GM13977 (cell line): ENCODE data around the gene MT3.
A peak's percentile ranks its signal among the peaks of the same experiment; 100 is the strongest.

Source experiments
- DNase-seq: peaks from one replicate; pipeline ENCODE4 v3.0.0; 2012; ENCODE audit warnings: low spot score
- in situ Hi-C: fragments of 300-500 bp; cut with MboI; formaldehyde crosslinking; loops from one replicate; pipeline ENCODE4 v1.12.0; 2022; ENCODE audit warnings: low sequenced_read_pairs, low pct_unique_long_range_greater_than_20kb, mixed read lengths, inconsistent platforms; ENCODE audit not compliant: unreplicated experiment
- TF ChIP-seq, protein P1 (sequence below): IDR thresholded peaks from 2 replicates; pipeline ENCODE4 v1.5.1; 2012; ENCODE audit warnings: mild to moderate bottlenecking, control low read depth; ENCODE audit not compliant: insufficient read depth; ENCODE audit errors: extremely low read depth, missing control alignments

MT3 gene

GRCh38 chr16:56561126-56561525 lies 28.2 kb upstream of the MT3 start:
- TF ChIP-seq, protein P1, sequence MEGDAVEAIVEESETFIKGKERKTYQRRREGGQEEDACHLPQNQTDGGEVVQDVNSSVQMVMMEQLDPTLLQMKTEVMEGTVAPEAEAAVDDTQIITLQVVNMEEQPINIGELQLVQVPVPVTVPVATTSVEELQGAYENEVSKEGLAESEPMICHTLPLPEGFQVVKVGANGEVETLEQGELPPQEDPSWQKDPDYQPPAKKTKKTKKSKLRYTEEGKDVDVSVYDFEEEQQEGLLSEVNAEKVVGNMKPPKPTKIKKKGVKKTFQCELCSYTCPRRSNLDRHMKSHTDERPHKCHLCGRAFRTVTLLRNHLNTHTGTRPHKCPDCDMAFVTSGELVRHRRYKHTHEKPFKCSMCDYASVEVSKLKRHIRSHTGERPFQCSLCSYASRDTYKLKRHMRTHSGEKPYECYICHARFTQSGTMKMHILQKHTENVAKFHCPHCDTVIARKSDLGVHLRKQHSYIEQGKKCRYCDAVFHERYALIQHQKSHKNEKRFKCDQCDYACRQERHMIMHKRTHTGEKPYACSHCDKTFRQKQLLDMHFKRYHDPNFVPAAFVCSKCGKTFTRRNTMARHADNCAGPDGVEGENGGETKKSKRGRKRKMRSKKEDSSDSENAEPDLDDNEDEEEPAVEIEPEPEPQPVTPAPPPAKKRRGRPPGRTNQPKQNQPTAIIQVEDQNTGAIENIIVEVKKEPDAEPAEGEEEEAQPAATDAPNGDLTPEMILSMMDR: no peak
- in situ Hi-C loops: no loop called here
- no peak for DNase-seq

GRCh38 chr16:56564793-56565477 lies 24.4 kb upstream of the MT3 start, which contains the start of gene MT4:
MT4 (plus strand) TSS chr16:56565073; CDS start chr16:56565129, 56 bp downstream.
- no peak for DNase-seq
- in situ Hi-C loops: no loop called here
- TF ChIP-seq, protein P1: no peak

- TF ChIP-seq, protein P1: no peak
- DNase-seq: no peak
- in situ Hi-C loops: loop anchor here (10.0 kb wide), 1 partner anchor 135 kb away; no protein-coding TSS in a partner anchor
Measured at GRCh38 chr16:56569971-56570370, 19.4 kb upstream of the MT3 start.

DNA sequence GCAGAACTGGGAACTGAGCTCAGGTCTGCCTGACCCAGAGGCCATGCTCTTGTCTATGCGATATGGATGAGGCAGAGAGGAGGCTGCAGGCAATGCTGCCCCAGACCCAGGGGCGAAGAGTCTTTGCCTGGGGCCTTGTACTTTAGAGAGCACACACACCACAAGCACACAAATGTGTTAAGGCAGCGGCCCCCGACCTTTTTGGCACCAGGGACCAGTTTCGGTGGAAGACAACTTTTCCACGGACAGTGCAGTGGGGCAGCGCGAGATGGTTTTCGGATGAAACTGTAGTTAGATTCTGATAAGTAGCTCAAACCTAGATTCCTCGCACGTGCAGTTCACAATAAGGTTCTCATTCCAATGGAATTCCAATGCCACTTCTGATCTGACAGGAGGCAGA lies 17.8 kb upstream of the MT3 start:
- DNase-seq: no peak
- TF ChIP-seq, protein P1: no peak
- in situ Hi-C loops: loop anchor here (10.0 kb wide), 1 partner anchor 133 kb away; no protein-coding TSS in a partner anchor

GRCh38 chr16:56574625-56575024 lies 14.7 kb upstream of the MT3 start:
- DNase-seq: no peak
- TF ChIP-seq, protein P1: no peak
- in situ Hi-C loops: loop anchor here (10.0 kb wide), 1 partner anchor 130 kb away; no protein-coding TSS in a partner anchor

DNA sequence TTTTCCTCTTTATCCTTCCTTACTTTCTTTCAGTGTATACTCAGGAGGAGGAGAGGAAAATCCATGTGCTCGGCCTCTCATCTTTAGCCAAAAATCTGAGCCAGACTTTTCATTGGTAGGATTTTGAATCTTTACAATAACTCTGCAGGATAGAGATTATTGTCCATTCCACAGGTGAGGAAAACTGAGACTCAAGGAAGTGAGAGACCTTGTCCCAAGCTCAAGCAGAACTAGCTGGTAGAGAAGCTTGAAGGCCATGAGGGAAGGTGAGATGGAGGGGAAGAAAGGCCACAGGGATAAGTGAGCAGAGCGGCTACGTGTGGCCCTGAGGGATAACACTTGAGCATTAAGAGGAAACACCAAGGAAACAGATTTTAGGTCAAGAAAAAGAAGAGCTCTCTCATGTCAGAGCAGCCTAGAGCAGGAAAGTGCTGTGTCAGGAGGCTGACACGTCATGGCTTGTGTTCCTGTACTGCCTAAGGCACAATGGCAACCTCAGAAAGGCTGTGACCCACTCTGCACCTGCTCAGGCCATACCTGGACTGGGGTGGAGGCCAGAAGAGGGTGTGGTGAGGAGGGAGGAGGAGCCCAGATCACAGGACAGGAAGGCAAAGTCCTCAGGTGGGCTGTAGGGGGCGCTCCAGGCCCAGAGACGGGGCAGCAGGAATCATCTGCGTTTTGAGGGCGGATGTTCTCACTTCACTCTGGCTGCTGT lies 12.6 kb upstream of the MT3 start:
- in situ Hi-C loops: loop anchor here (10.0 kb wide), 1 partner anchor 128 kb away; no protein-coding TSS in a partner anchor

More for the DNA sequence above, 12.6 kb upstream of the MT3 start:
- TF ChIP-seq, protein P1: peak; percentile 91
- DNase-seq: peak; percentile 84
